Stomach (tissue), 19 donors: ENCODE data around the gene NELL1. TPM values are rescaled to one million over a fixed set of nuclear protein-coding genes. Genes with fewer than 3 reads are reported as not detected.
A peak's percentile ranks its signal among the peaks of the same experiment; 100 is the strongest.

Experiments used
- DNase-seq, 2 donors: peaks; one replicate each; pipeline versions ENCODE4 v3.0.0 to v3.0.0-alpha.2; 2013 to 2019
- H3K27ac ChIP-seq, 5 donors: fragments of 200-600 bp in 4 of 5; sonication (generic) in 4 of 5; one replicate each; pipeline ENCODE4 v1.5.1; 2013 to 2019; ENCODE audit warnings: mild to moderate bottlenecking in 1 of 5, moderate library complexity in 1 of 5
- H3K27me3 ChIP-seq, 3 donors: fragments of 200-600 bp; sonication (generic); one replicate each; pipeline ENCODE4 v1.5.1; 2017 to 2019; ENCODE audit warnings: mixed run types in 1 of 3
- H3K36me3 ChIP-seq, 4 donors: fragments of 200-600 bp; sonication (generic); 1 replicate in 3 of 4; 2 replicates in 1 of 4; pipeline ENCODE4 v1.5.1; 2016 to 2019
- H3K4me1 ChIP-seq, 4 donors: fragments of 200-600 bp; sonication (generic); one replicate each; pipeline ENCODE4 v1.5.1; 2016 to 2019
- H3K4me3 ChIP-seq, 4 donors: fragments of 200-600 bp; sonication (generic) in 3 of 4; one replicate each; pipeline ENCODE4 v1.5.1; 2016 to 2019; ENCODE audit warnings: mild to moderate bottlenecking in 1 of 4
- H3K9me3 ChIP-seq, 4 donors: fragments of 200-600 bp; sonication (generic); one replicate each; pipeline ENCODE4 v1.5.1; 2016 to 2019
- EP300 ChIP-seq: sonication (generic); formaldehyde crosslinking; IDR thresholded peaks from one replicate; pipeline ENCODE4 v1.6.1; 2017; ENCODE audit warnings: antibody characterized with exemption
- POLR2A ChIP-seq, 4 donors: fragments of 450-650 bp; IDR thresholded peaks; one replicate each; pipeline ENCODE4 v1.6.1; 2016; ENCODE audit warnings: antibody characterized with exemption in 4 of 4, control low read depth in 2 of 4, mild to moderate bottlenecking in 1 of 4, moderate library complexity in 1 of 4
- POLR2AphosphoS5 ChIP-seq, 3 donors: sonication (generic); formaldehyde crosslinking; IDR thresholded peaks; one replicate each; pipeline ENCODE4 v1.6.1; 2016; ENCODE audit warnings: antibody characterized with exemption in 3 of 3
- WGBS, 5 donors: extraction: QIAGEN DNeasy Blood & Tissue Kit in 3 of 5; methylation state at CpG; one replicate each; pipeline versions ENCODE4 v1.1.5 to v1.1.7; 2013 to 2018; 5-methylcytosine and 5-hydroxymethylcytosine counted together
- intact Hi-C: fragments of 100-400 bp; cut with DNase I; formaldehyde crosslinking; loops from one replicate; pipeline ENCODE4 v1.15.1; 2023; ENCODE audit warnings: low total_unique reads
- long read RNA-seq, 10 donors: transcript quantifications; one replicate each; lab custom pipeline, GENCODE V29; 2026
- polyA plus RNA-seq, 3 donors: library from polyadenylated mRNA; stranded (reverse); fragments of 200-250 nt; gene quantifications; one replicate each; pipeline ENCODE4 v1.2.3, GENCODE V29; 2013
- total RNA-seq, 5 donors: library from RNA; depleted of rRNA; stranded (reverse); fragments of >200 nt; gene quantifications; one replicate each; pipeline versions ENCODE4 v1.1.0 to v1.2.3, GENCODE V29; 2014 to 2016
- TF ChIP-seq, protein P1 (sequence below), 7 experiments: fragments of 450-650 bp in 4 of 7; fragments of 200-600 bp in 3 of 7; sonication (generic) in 3 of 7; IDR thresholded peaks; one replicate each; pipeline ENCODE4 v1.5.1; 2016 to 2019; ENCODE audit warnings: antibody characterized with exemption in 7 of 7, control low read depth in 2 of 7, mild to moderate bottlenecking in 1 of 7
- donor health status: healthy with polysubstance abuse.
- donor health status: Bipolar disorder and iron deficiency.
- donor health status: healthy.

The NELL1 gene
- total RNA-seq (10 to 100 TPM in 1 of 5 donors, 1 to 10 TPM in 1, not detected in 3; 2.7 to 15.4 TPM), polyA plus RNA-seq (under 1 TPM in 1 of 3 donors, not detected in 2; 0.05 TPM)
- long read RNA-seq, donor 1, partial matches to known transcripts = 0 of 2 reads
- long read RNA-seq, donor 1, other reads (novel, unspliced or antisense) = 0 of 2 reads
- long read RNA-seq, donor 2, partial matches to known transcripts = 0 of 1 reads
- long read RNA-seq, donor 2, other reads (novel, unspliced or antisense) = 0 of 1 reads
- long read RNA-seq, donor 3, partial matches to known transcripts = 0 of 1 reads
- long read RNA-seq, donor 3, other reads (novel, unspliced or antisense) = 0 of 1 reads
- long read RNA-seq, donor 4 = 0 reads
- long read RNA-seq, donor 5, partial matches to known transcripts = 0 of 5 reads
- long read RNA-seq, donor 5, other reads (novel, unspliced or antisense) = 0 of 5 reads
- long read RNA-seq, donor 6, partial matches to known transcripts = 0 of 4 reads
- long read RNA-seq, donor 6, other reads (novel, unspliced or antisense) = 0 of 4 reads
- long read RNA-seq, donor 7, partial matches to known transcripts = 0 of 2 reads
- long read RNA-seq, donor 7, other reads (novel, unspliced or antisense) = 0 of 2 reads
- long read RNA-seq, donor 8, partial matches to known transcripts = 0 of 2 reads
- long read RNA-seq, donor 8, other reads (novel, unspliced or antisense) = 0 of 2 reads
- long read RNA-seq, donor 9, partial matches to known transcripts = 0 of 1 reads
- long read RNA-seq, donor 9, other reads (novel, unspliced or antisense) = 0 of 1 reads
- long read RNA-seq, donor 10 = 0 reads

- Histone ChIP-seq H3K27me3 (peaks cover 9 to 73% (median 48%) of the 10 kb centered on the region in 3 donors), H3K4me3 (peak within 1 kb of the TSS; percentile 27 to 44 (median 36)), H3K4me1 (peaks cover 8 to 23% (median 19%) of the 10 kb centered on the region in 4 donors), H3K36me3 (no peaks in the 10 kb centered on the region), H3K27ac (no peak within 1 kb of the TSS), H3K9me3 (no peaks in the 10 kb centered on the region)
- 1 to 3% (median 2%) methylated on average over 10 to 93 of the region's 93 CpGs for WGBS, 5 donors
- intact Hi-C loops = no loop called here
- peak in 1 of 2 donors; percentile 59 for DNase-seq
- TF ChIP-seq, protein P1, sequence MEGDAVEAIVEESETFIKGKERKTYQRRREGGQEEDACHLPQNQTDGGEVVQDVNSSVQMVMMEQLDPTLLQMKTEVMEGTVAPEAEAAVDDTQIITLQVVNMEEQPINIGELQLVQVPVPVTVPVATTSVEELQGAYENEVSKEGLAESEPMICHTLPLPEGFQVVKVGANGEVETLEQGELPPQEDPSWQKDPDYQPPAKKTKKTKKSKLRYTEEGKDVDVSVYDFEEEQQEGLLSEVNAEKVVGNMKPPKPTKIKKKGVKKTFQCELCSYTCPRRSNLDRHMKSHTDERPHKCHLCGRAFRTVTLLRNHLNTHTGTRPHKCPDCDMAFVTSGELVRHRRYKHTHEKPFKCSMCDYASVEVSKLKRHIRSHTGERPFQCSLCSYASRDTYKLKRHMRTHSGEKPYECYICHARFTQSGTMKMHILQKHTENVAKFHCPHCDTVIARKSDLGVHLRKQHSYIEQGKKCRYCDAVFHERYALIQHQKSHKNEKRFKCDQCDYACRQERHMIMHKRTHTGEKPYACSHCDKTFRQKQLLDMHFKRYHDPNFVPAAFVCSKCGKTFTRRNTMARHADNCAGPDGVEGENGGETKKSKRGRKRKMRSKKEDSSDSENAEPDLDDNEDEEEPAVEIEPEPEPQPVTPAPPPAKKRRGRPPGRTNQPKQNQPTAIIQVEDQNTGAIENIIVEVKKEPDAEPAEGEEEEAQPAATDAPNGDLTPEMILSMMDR (IDR thresholded peaks at IDR 0.05) = no peak
- no peak for TF ChIP-seq POLR2A (IDR thresholded peaks at IDR 0.05)
- no peak for TF ChIP-seq EP300
- no peak for TF ChIP-seq POLR2AphosphoS5 (IDR thresholded peaks at IDR 0.05)
Measured at GRCh38 chr11:20668844-20669819, at the start of gene NELL1. NELL1 (plus strand) TSS chr11:20669586.

GRCh38 chr11:20620988-20621387 is 48.4 kb upstream of the NELL1 start:
- no peak overlapping the region for H3K27ac ChIP-seq
- DNase-seq = no peak
- peaks cover 0 to 23% (median 6%) of the 10 kb centered on the region in 4 donors for H3K4me1 ChIP-seq
- intact Hi-C loops = no loop called here
- TF ChIP-seq, protein P1 (IDR thresholded peaks at IDR 0.05) = no peak
- TF ChIP-seq POLR2AphosphoS5 (IDR thresholded peaks at IDR 0.05) (no peak), POLR2A (IDR thresholded peaks at IDR 0.05) (no peak), EP300 (no peak)
- H3K4me3 ChIP-seq = no peak overlapping the region
- peaks cover 0 to 16% (median 0%) of the 10 kb centered on the region in 3 donors for H3K27me3 ChIP-seq
- no peaks in the 10 kb centered on the region for H3K36me3 ChIP-seq
- H3K9me3 ChIP-seq = no peaks in the 10 kb centered on the region
- 62 to 67% (median 65%) methylated on average over 2 of the region's 2 CpGs for WGBS, 5 donors

DNA sequence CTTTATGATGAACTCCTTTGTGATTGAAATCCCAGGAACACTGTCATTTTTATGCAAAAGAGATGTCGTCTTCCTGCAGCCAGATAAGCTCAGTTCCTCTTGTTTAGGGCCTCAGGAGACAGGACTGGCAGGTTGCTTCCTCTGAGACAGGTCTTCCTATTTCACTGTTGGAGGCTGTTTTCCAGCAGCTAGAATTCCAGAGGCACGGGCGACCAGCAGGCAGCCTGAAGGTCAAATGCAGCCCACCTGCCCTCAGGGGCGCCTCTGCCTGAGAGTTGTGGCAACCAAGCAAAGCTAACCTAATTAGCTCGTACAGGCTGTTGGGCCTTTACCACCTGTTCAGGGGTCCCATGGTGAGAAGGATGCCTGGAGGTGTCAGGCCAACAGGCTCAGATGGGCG is 47.7 kb upstream of the NELL1 start:
- Histone ChIP-seq H3K27me3 (peaks cover 0 to 23% (median 0%) of the 10 kb centered on the region in 3 donors), H3K4me1 (peaks cover 0 to 17% (median 6%) of the 10 kb centered on the region in 4 donors), H3K9me3 (no peaks in the 10 kb centered on the region), H3K27ac (no peak overlapping the region), H3K4me3 (no peak overlapping the region), H3K36me3 (no peaks in the 10 kb centered on the region)
- intact Hi-C loops = no loop called here
- WGBS, 5 donors = 27 to 47% (median 39%) methylated on average over 6 of the region's 6 CpGs
- DNase-seq = no peak
- TF ChIP-seq, protein P1 (IDR thresholded peaks at IDR 0.05) = no peak
- TF ChIP-seq POLR2AphosphoS5 (IDR thresholded peaks at IDR 0.05) = no peak
- TF ChIP-seq POLR2A (IDR thresholded peaks at IDR 0.05) = no peak
- no peak for TF ChIP-seq EP300
